Stimulated activated CD8-positive, alpha-beta memory T cell treated with anti-CD3 and anti-CD28 coated beads, Interleukin-4, amount 100 ng/mL, for 4 hours (primary cell): ENCODE results near the gene TEAD2.

Experiments used
- DNase-seq, 2 donors: peaks; one replicate each; pipeline ENCODE4 v3.0.0-alpha.2; 2020; ENCODE audit warnings: low read depth in 2 of 2, low spot score in 1 of 2

The TEAD2 gene

GRCh38 chr19:49348305-49349189 is 13.7 kb downstream of the TEAD2 start:
- DNase-seq: no peak

GRCh38 chr19:49347835-49348234 is 14.4 kb downstream of the TEAD2 start:
- DNase-seq: no peak

GRCh38 chr19:49347191-49347590 is 15.0 kb downstream of the TEAD2 start:
- no peak for DNase-seq

GRCh38 chr19:49344505-49345423 is 17.5 kb downstream of the TEAD2 start:
- no peak for DNase-seq

- no peak for DNase-seq
Measured at GRCh38 chr19:49343123-49343522, 19.1 kb downstream of the TEAD2 start.

- no peak for DNase-seq
Measured at GRCh38 chr19:49342291-49342721, 19.9 kb downstream of the TEAD2 start.

GRCh38 chr19:49340865-49341718 is 21.1 kb downstream of the TEAD2 start:
- DNase-seq: no peak

- DNase-seq: peak in 1 of 2 donors; percentile 22
Measured at GRCh38 chr19:49340069-49340864, 21.9 kb downstream of the TEAD2 start.

- no peak for DNase-seq
Measured at GRCh38 chr19:49339301-49340068, 22.7 kb downstream of the TEAD2 start.

GRCh38 chr19:49338691-49339300 is 23.4 kb downstream of the TEAD2 start:
- DNase-seq: no peak

GRCh38 chr19:49338023-49338677 is 24.1 kb downstream of the TEAD2 start:
- DNase-seq: no peak

- DNase-seq: no peak
Measured at GRCh38 chr19:49337267-49338022, 24.8 kb downstream of the TEAD2 start.

GRCh38 chr19:49336482-49337266 is 25.5 kb downstream of the TEAD2 start:
- no peak for DNase-seq

- DNase-seq: no peak
Measured at GRCh38 chr19:49335784-49336481, 26.3 kb downstream of the TEAD2 start.

- peak; percentile 19 to 34 for DNase-seq
Measured at GRCh38 chr19:49335071-49335783, 27.0 kb downstream of the TEAD2 start, which contains the start of gene CD37. Gene CD37 (plus strand): TSS chr19:49335406. CDS start chr19:49335541, 135 bp downstream.
